GM10266 (cell line): Measurements from ENCODE around the gene TIAL1.
"Not testable (repeated sequence)": the region's sequence is repeated elsewhere in the genome, so short reads cannot be mapped to it uniquely, and the experiment has no call there.

ENCODE experiments used
- DNase-seq: peaks from one replicate; pipeline ENCODE4 v3.0.0; 2012; ENCODE audit errors: extremely low spot score
- TF ChIP-seq, protein P1 (sequence below): IDR thresholded peaks from 2 replicates; pipeline ENCODE4 v1.5.1; 2012; ENCODE audit warnings: mild to moderate bottlenecking, low read depth; ENCODE audit not compliant: control insufficient read depth, insufficient read depth; ENCODE audit errors: missing control alignments

TIAL1 gene

DNA sequence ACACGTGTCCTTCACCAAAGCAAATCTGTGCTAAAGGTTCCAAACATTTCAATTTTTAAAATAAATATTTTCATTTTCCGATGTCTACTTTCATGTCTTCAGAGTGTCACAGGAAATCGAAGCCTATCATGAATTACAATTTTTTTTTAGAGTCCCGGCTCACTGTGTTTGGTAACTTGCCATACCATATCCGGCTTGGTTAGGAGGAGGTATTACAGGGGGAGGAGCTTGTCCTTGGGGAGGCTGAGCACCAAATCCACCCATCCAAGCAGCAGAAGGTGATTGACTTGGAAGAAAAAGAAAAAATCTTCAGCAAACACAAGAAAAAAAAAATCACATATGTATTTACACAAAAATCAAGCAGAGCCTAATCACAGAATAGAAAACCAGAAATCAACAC lies 21.3 kb downstream of the TIAL1 start:
- TF ChIP-seq, protein P1, sequence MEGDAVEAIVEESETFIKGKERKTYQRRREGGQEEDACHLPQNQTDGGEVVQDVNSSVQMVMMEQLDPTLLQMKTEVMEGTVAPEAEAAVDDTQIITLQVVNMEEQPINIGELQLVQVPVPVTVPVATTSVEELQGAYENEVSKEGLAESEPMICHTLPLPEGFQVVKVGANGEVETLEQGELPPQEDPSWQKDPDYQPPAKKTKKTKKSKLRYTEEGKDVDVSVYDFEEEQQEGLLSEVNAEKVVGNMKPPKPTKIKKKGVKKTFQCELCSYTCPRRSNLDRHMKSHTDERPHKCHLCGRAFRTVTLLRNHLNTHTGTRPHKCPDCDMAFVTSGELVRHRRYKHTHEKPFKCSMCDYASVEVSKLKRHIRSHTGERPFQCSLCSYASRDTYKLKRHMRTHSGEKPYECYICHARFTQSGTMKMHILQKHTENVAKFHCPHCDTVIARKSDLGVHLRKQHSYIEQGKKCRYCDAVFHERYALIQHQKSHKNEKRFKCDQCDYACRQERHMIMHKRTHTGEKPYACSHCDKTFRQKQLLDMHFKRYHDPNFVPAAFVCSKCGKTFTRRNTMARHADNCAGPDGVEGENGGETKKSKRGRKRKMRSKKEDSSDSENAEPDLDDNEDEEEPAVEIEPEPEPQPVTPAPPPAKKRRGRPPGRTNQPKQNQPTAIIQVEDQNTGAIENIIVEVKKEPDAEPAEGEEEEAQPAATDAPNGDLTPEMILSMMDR: no peak
- DNase-seq: no peak

DNA sequence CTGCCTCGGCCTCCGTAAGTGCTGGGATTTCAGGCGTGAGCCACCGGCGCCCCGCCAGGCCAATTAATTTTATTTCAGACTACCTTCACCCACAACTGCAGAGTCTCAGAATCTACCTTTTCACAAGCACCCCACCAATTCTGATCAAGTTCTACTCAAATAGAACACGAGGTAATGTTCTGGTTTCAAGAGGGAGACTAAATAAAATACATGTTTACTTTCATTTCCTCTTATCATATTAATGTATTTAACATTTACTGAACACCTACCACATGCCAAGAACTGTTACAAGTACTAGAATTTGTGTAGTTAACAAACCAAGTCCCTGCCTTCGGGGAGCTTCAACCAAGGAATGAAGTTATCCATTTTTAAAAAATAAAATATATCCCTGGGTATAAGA lies 28.8 kb downstream of the TIAL1 start:
- TF ChIP-seq, protein P1: no peak
- DNase-seq: no peak

DNA sequence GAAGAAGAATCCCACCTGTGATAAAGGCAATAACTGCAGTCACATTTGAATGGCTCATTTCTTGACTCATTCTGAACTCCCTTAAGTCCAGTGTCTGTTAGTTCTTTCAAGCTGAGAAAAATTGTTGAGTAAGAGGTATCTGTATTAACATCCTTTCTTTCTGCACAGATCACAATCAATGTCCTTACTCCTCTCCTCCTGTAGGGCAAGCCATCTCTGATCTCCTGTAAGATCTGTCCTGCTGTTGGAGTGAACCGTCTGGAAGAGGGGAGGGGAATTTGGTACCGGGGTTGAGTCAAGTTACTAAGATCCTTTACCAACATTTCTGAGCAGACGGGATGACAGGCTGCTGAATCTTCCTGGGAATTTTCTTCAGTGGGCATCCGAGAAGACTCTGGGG lies 34.7 kb downstream of the TIAL1 start:
- DNase-seq: no peak
- TF ChIP-seq, protein P1: no peak

DNA sequence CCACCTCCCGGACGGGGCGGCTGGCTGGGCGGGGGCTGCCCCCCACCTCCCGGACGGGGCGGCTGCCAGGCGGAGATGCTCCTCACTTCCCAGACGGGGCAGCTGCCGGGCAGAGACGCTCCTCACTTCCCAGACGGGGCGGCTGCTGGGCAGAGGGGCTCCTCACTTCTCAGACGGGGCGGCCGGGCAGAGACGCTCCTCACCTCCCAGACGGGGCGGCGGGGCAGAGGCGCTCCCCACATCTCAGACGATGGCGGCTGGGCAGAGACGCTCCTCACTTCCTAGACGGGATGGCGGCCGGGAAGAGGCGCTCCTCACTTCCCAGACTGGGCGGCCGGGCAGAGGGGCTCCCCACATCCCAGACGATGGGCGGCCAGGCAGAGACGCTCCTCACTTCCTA lies 37.3 kb downstream of the TIAL1 start:
- not testable (repeated sequence) for DNase-seq

DNA sequence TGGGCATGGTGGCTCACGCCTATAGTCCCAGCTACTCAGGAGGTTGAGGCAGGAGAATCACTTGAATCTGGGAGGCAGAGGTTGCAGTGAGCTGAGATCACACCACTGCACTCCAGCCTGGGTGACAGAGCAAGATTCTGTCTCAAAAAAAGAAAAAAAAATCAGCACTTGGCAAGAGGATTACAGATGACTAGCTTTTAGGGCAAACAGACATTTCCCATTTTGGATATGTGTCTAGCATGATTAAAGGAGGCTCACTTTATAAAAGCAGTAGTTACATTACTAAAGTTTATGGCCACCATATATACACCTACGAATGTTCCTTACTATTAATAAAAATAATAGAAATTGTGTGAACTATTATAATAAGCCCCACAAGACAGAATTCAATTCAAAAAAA lies 40.7 kb downstream of the TIAL1 start:
- not testable (repeated sequence) for DNase-seq

DNA sequence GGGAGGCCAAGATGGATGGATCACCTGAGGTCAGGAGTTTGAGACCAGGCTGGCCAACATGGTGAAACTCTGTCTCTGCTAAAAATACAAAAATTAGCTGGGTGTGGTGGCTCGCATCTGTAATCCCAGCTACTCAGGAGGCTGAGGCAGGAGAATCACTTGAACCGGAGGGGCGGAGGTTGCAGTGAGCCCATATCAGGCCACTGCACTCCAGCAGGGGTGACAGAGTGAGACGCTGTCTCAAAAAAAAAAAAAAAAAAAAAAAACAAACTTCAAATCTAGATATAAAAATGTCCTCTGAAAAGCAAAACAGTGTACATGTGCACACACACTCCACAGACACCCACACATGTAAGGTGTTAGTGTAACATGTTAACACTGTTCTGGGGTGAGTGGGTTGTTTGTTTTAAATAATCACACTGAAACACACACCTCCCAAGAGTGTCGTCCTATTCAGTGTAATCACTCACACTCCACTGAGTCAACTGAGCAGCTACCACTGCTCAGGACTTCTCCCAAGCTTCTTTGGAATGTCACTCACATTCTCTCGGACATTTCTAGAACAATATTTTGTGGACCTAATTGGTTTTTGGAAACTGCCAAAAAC lies 41.5 kb downstream of the TIAL1 start:
- TF ChIP-seq, protein P1: no peak
- DNase-seq: no peak

DNA sequence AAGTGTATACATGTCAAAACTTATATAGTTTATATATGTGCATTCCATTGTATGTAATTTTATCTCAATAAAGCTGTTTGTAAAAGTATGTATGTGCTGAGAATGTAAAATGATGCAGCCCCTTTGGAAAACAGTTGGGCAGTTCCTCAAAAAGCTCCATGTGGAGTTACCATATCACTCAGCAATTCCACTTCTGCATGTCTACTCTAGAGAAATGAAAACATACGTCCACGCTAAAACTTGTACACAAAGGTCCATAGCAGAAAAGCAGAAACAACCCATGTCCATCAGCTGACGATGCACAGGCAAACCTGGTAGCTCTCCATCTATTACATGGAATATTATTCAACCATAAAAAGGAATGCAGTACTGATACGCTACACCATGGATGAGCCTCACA lies 45.9 kb downstream of the TIAL1 start:
- TF ChIP-seq, protein P1: no peak
- no peak for DNase-seq

DNA sequence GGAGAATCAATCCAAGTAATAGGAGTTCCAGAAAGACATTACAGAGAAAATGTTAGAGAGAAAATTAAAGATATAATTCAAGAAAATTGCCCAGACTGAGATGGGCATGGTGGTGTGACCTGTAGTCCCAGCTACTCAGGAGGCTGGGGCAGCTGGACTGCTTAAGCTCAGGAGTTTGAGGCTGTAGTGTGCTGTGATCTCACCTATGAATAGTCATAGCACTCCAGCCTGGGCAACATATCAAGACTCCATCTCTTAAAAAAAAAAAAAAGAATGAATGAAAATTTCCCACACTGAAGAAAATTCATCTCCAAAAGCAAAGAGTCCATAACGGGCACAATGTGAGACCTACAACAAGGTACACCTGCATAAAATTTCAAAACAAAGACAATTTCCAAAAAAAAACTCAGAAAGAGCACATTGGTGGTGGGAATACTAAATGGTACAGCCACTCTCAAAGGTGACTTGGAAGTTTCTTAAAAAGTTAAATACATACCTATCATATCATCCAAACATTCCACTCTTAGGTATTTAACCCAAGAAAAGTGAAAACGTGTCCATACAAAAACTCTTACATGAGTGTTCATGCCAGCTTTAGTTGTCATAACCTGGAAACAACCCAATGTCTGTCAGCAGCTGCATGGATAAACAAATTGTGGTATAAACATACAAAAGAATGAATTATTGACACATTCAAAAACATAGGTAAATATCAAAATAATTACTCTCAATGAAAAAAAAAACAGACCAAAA lies 47.3 kb downstream of the TIAL1 start:
- TF ChIP-seq, protein P1: no peak
- no peak for DNase-seq
